GM12801 (cell line): ENCODE data around the gene PLXNC1.

Experiments used
- TF ChIP-seq, protein P1 (sequence below): IDR thresholded peaks from one replicate; pipeline ENCODE4 v1.5.1; 2011; ENCODE audit warnings: control low read depth; ENCODE audit not compliant: insufficient read length; ENCODE audit errors: extremely low read depth

The PLXNC1 gene

DNA sequence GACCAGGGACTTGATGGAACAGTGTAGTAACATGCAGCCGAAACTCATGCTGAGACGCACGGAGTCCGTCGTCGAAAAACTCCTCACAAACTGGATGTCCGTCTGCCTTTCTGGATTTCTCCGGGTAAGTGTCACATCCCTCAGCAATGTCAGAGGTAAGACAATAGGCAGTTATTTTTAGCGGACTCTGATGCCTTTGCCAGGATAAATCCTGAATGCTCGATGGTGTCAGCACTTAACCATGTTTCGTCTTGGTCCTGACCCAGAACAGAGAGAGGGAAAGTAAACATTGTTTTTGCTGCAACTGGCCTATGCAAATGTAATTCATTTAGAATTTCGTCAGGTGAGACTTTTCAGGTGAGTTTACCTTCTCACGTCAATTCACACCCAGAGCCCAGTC is 112.3 kb downstream of the PLXNC1 start:
- TF ChIP-seq, protein P1, sequence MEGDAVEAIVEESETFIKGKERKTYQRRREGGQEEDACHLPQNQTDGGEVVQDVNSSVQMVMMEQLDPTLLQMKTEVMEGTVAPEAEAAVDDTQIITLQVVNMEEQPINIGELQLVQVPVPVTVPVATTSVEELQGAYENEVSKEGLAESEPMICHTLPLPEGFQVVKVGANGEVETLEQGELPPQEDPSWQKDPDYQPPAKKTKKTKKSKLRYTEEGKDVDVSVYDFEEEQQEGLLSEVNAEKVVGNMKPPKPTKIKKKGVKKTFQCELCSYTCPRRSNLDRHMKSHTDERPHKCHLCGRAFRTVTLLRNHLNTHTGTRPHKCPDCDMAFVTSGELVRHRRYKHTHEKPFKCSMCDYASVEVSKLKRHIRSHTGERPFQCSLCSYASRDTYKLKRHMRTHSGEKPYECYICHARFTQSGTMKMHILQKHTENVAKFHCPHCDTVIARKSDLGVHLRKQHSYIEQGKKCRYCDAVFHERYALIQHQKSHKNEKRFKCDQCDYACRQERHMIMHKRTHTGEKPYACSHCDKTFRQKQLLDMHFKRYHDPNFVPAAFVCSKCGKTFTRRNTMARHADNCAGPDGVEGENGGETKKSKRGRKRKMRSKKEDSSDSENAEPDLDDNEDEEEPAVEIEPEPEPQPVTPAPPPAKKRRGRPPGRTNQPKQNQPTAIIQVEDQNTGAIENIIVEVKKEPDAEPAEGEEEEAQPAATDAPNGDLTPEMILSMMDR = no peak

- TF ChIP-seq, protein P1 = no peak
Observed at GRCh38 chr12:94261119-94261518, 112.7 kb downstream of the PLXNC1 start.

DNA sequence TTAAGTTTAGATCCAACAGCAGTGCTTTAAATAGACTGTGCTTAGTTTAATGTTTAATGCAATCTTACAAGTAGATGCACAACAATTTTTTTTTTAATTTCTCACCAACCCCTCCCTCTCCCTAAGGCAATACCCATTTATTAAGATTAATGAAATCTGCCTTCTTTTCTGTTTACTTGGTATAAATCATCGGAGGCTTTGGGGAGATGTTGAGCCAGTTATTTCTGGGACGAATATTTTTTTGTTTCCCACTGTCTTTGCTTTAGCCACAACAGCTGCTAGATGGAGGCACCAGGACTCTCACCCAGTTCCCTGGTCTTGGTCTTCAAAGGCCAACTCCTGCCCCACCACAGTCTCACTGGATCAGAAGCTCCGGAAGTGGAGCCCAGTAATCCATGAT is 113.4 kb downstream of the PLXNC1 start:
- TF ChIP-seq, protein P1 = no peak

DNA sequence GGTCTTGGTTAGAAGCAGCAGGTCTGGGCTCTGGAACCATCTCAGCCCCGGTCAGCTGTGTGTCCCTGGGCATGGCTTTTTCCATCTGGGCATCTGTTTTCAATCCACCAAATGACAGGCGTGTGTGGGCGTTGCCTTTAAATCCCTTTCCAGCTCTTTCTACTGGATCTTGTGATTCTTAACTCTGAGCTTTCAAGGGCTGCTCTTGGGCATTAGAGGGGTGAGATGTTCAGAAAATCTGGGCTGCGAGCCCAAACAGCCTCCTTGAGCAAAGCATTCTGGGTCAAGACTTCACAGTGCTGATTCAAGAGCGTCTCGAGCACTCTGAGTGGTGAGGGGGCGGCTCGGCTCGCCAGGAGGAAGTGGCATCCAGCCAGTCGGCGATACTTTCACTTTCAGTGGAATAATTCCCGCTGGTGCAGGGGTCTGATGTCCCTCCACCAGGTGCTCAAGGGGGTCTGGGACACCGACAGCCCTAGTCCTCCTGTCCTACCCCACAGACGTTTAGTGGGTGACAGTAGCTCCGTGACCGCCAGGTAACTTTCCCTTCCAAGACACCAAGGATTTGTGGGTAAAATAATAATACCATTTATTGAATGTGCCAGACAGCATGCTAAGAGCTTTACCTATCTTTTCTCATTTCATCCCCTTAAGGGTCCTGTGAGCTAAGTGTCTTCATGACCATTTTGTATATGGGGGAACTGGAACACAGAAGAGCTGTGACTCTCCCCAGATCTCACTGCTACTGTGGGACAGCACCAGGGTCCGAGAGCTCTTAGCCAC is 114.0 kb downstream of the PLXNC1 start:
- TF ChIP-seq, protein P1 = no peak

GRCh38 chr12:94263011-94263811 is 114.8 kb downstream of the PLXNC1 start:
- TF ChIP-seq, protein P1 = no peak

- TF ChIP-seq, protein P1 = no peak
Observed at GRCh38 chr12:94263905-94264561, 115.7 kb downstream of the PLXNC1 start.
